H9 (cell line): ENCODE data around the gene IFIT1B. TPM values are rescaled to one million over a fixed set of nuclear protein-coding genes. Genes with fewer than 3 reads are reported as not detected.

Experiments used
- DNase-seq: peaks from one replicate; pipeline ENCODE4 v3.0.0-alpha.2; 2017
- H2AFZ ChIP-seq: one replicate; pipeline ENCODE4 v1.6.1; 2013; ENCODE audit warnings: mild to moderate bottlenecking, low read length, control low read depth, moderate library complexity
- H2AK5ac ChIP-seq: 2 replicates; pipeline ENCODE4 v1.6.1; 2013; ENCODE audit warnings: low read length, control low read depth, mixed read lengths; ENCODE audit not compliant: insufficient read length
- H2BK120ac ChIP-seq: one replicate; pipeline ENCODE4 v1.6.1; 2013; ENCODE audit warnings: low read depth, mild to moderate bottlenecking, low read length, control low read depth, inconsistent platforms; ENCODE audit not compliant: poor library complexity, severe bottlenecking
- H2BK12ac ChIP-seq: 2 replicates; pipeline ENCODE4 v1.6.1; 2013; ENCODE audit warnings: low read length, control low read depth, mixed read lengths, low read depth; ENCODE audit not compliant: insufficient read length
- H2BK15ac ChIP-seq: 2 replicates; pipeline ENCODE4 v1.6.1; 2013; ENCODE audit warnings: low read depth, low read length, control low read depth
- H2BK20ac ChIP-seq: one replicate; pipeline ENCODE4 v1.6.1; 2013; ENCODE audit warnings: low read depth, mild to moderate bottlenecking, low read length, control low read depth, inconsistent platforms; ENCODE audit not compliant: poor library complexity, severe bottlenecking
- H2BK5ac ChIP-seq: 2 replicates; pipeline ENCODE4 v1.6.1; 2013; ENCODE audit warnings: low read length, control low read depth, mixed read lengths; ENCODE audit not compliant: insufficient read length
- H3K14ac ChIP-seq: 2 replicates; pipeline ENCODE4 v1.6.1; 2013; ENCODE audit warnings: low read length, control low read depth; ENCODE audit not compliant: insufficient read depth
- H3K18ac ChIP-seq: 2 replicates; pipeline ENCODE4 v1.6.1; 2013; ENCODE audit warnings: low read depth, mild to moderate bottlenecking, mixed read lengths, low read length, control low read depth; ENCODE audit not compliant: insufficient read length
- H3K23ac ChIP-seq: 2 replicates; pipeline ENCODE4 v1.6.1; 2013; ENCODE audit warnings: low read length, control low read depth, mixed read lengths, low read depth; ENCODE audit not compliant: insufficient read length
- H3K23me2 ChIP-seq: 2 replicates; pipeline ENCODE4 v1.6.1; 2013; ENCODE audit warnings: low read depth, mild to moderate bottlenecking, mixed read lengths, low read length, control low read depth; ENCODE audit not compliant: insufficient read length, poor library complexity, severe bottlenecking
- H3K27ac ChIP-seq: 2 replicates; pipeline ENCODE4 v1.5.1; 2013; ENCODE audit warnings: low read length, control low read depth, mixed read lengths, low read depth; ENCODE audit not compliant: insufficient read length
- H3K27me3 ChIP-seq: 2 replicates; pipeline ENCODE4 v1.6.1; 2013; ENCODE audit warnings: low read length, control low read depth, inconsistent platforms; ENCODE audit not compliant: insufficient read depth
- H3K4ac ChIP-seq: 2 replicates; pipeline ENCODE4 v1.6.1; 2013; ENCODE audit warnings: low read depth, mild to moderate bottlenecking, control low read depth, inconsistent platforms, low read length, moderate library complexity
- H3K4me1 ChIP-seq: 2 replicates; pipeline ENCODE4 v1.6.1; 2013; ENCODE audit warnings: low read length, control low read depth, inconsistent platforms; ENCODE audit not compliant: insufficient read depth
- H3K4me2 ChIP-seq: 2 replicates; pipeline ENCODE4 v1.6.1; 2013; ENCODE audit warnings: low read length, control low read depth, mixed read lengths; ENCODE audit not compliant: insufficient read length, insufficient read depth
- H3K56ac ChIP-seq: 2 replicates; pipeline ENCODE4 v1.6.1; 2013; ENCODE audit warnings: low read depth, mild to moderate bottlenecking, mixed read lengths, low read length, control low read depth; ENCODE audit not compliant: insufficient read length
- H3K79me1 ChIP-seq: 2 replicates; pipeline ENCODE4 v1.6.1; 2013; ENCODE audit warnings: low read depth, mild to moderate bottlenecking, moderate library complexity, low read length, control low read depth, inconsistent platforms; ENCODE audit not compliant: insufficient read depth, poor library complexity, severe bottlenecking
- H3K79me2 ChIP-seq: 2 replicates; pipeline ENCODE4 v1.6.1; 2013; ENCODE audit warnings: low read length, control low read depth, inconsistent platforms; ENCODE audit not compliant: insufficient read depth
- H3K9ac ChIP-seq: 2 replicates; pipeline ENCODE4 v1.6.1; 2013; ENCODE audit warnings: low read length, control low read depth, mixed read lengths; ENCODE audit not compliant: insufficient read length; ENCODE audit errors: extremely low read depth
- H3K9me3 ChIP-seq: one replicate; pipeline ENCODE4 v1.6.1; 2013; ENCODE audit warnings: low read depth, low read length, inconsistent platforms; ENCODE audit not compliant: control insufficient read depth
- H3T11ph ChIP-seq: one replicate; pipeline ENCODE4 v1.6.1; 2013; ENCODE audit warnings: mild to moderate bottlenecking, low read length, control low read depth, inconsistent platforms
- H4K20me1 ChIP-seq: one replicate; pipeline ENCODE4 v1.6.1; 2013; ENCODE audit not compliant: control insufficient read depth, insufficient read length, insufficient read depth
- H4K5ac ChIP-seq: 2 replicates; pipeline ENCODE4 v1.6.1; 2013; ENCODE audit warnings: low read depth, mild to moderate bottlenecking, mixed read lengths, low read length, control low read depth; ENCODE audit not compliant: insufficient read length
- H4K8ac ChIP-seq: replicated peaks from 2 replicates; pipeline ENCODE4 v1.6.1; 2013; ENCODE audit warnings: low read length, control low read depth, mixed read lengths, low read depth; ENCODE audit not compliant: insufficient read length
- H4K91ac ChIP-seq: 2 replicates; pipeline ENCODE4 v1.6.1; 2013; ENCODE audit warnings: low read depth, mild to moderate bottlenecking, moderate library complexity, mixed read lengths, low read length, control low read depth; ENCODE audit not compliant: insufficient read length
- H3K27ac Mint-ChIP-seq, 3 experiments: 2 replicates in 2 of 3; 3 replicates in 1 of 3; pipeline ENCODE4 v1.8.0; 2020 to 2021; ENCODE audit warnings: mixed read lengths in 3 of 3, mild to moderate bottlenecking in 1 of 3, moderate library complexity in 1 of 3
- H3K27me3 Mint-ChIP-seq: 2 replicates; pipeline ENCODE4 v1.8.0; 2021; ENCODE audit warnings: low read depth, mild to moderate bottlenecking, moderate library complexity, mixed read lengths
- H3K36me3 Mint-ChIP-seq, 3 experiments: 2 replicates in 2 of 3; 3 replicates in 1 of 3; pipeline ENCODE4 v1.8.0; 2020 to 2021; ENCODE audit warnings: low read depth in 3 of 3, mixed read lengths in 3 of 3; ENCODE audit not compliant: insufficient read depth in 1 of 3
- H3K4me1 Mint-ChIP-seq, 2 experiments: 2 replicates each; pipeline ENCODE4 v1.8.0; 2020; ENCODE audit warnings: mixed read lengths in 2 of 2
- H3K4me3 Mint-ChIP-seq, 2 experiments: 2 replicates in 1 of 2; 3 replicates in 1 of 2; pipeline ENCODE4 v1.8.0; 2020 to 2021; ENCODE audit warnings: mild to moderate bottlenecking in 2 of 2, mixed read lengths in 2 of 2, moderate library complexity in 1 of 2
- H3K9me3 Mint-ChIP-seq, 2 experiments: 2 replicates in 1 of 2; 3 replicates in 1 of 2; pipeline ENCODE4 v1.8.0; 2020; ENCODE audit warnings: mild to moderate bottlenecking in 2 of 2, mixed read lengths in 2 of 2, moderate library complexity in 1 of 2
- CTCF ChIP-seq: fragments of 200-600 bp; sonication (generic); conservative IDR thresholded peaks from 3 replicates; pipeline ENCODE4 v1.8.0; 2021; ENCODE audit warnings: antibody characterized with exemption, mild to moderate bottlenecking
- WGBS: extraction: QIAGEN DNeasy Blood & Tissue Kit; methylation state at CpG from one replicate; pipeline ENCODE4 v1.1.7; 2013; ENCODE audit warnings: missing lambda C conversion rate, low lambda C conversion rate, mixed read lengths; ENCODE audit not compliant: insufficient read length; ENCODE audit errors: extremely low coverage; 5-methylcytosine and 5-hydroxymethylcytosine counted together
- total RNA-seq: library from RNA; stranded (reverse); gene quantifications from 2 replicates; pipeline ENCODE4 v1.2.1, GENCODE V29; 2021

Gene IFIT1B
- total RNA-seq, 1 experiment from 2014 or later, result not detected

DNA sequence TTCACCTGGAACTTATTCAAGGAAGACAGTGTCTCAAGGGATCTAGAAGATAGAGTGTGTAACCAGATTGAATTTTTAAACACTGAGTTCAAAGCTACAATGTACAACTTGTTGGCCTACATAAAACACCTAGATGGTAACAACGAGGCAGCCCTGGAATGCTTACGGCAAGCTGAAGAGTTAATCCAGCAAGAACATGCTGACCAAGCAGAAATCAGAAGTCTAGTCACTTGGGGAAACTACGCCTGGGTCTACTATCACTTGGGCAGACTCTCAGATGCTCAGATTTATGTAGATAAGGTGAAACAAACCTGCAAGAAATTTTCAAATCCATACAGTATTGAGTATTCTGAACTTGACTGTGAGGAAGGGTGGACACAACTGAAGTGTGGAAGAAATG, 39.1 kb upstream of the IFIT1B start:
- no peaks in the 10 kb centered on the region for H3K79me1 ChIP-seq
- Mint-ChIP-seq H3K4me3 (no peak overlapping the region), H3K36me3 (no peaks in the 10 kb centered on the region), H3K27me3 (no peaks in the 10 kb centered on the region), H3K27ac (no peak overlapping the region), H3K4me1 (peaks cover 21% of the 10 kb centered on the region in 2 experiments), H3K9me3 (no peaks in the 10 kb centered on the region)
- no peak overlapping the region for H2BK120ac ChIP-seq
- TF ChIP-seq CTCF, result no peak
- H3K4me2 ChIP-seq, result no peak overlapping the region
- no peak overlapping the region for H2AFZ ChIP-seq
- H3K27me3 ChIP-seq, result no peaks in the 10 kb centered on the region
- H3K4me1 ChIP-seq, result peaks cover 8% of the 10 kb centered on the region; the same call in 1 of the 2 replicates
- no peak overlapping the region for H3T11ph ChIP-seq
- H3K56ac ChIP-seq, result no peak overlapping the region
- H3K4ac ChIP-seq, result no peak overlapping the region
- no peak overlapping the region for H3K14ac ChIP-seq
- no peak for DNase-seq
- no peaks in the 10 kb centered on the region for H3K79me2 ChIP-seq
- no CpG with 5 or more reads among the region's 3 CpGs for WGBS
- no peak overlapping the region for H2BK20ac ChIP-seq
- no peak overlapping the region for H3K9ac ChIP-seq
- no peaks in the 10 kb centered on the region for H3K9me3 ChIP-seq
- H4K91ac ChIP-seq, result no peak overlapping the region
- no peak overlapping the region for H4K5ac ChIP-seq
- H2AK5ac ChIP-seq, result no peak overlapping the region
- H2BK12ac ChIP-seq, result no peak overlapping the region
- no peak overlapping the region for H3K27ac ChIP-seq
- H4K8ac ChIP-seq, result no peak overlapping the region
- H3K23ac ChIP-seq, result no peak overlapping the region
- no peaks in the 10 kb centered on the region for H4K20me1 ChIP-seq
- H3K18ac ChIP-seq, result no peak overlapping the region
- H2BK15ac ChIP-seq, result no peak overlapping the region
- H3K23me2 ChIP-seq, result no peaks in the 10 kb centered on the region
- no peak overlapping the region for H2BK5ac ChIP-seq
